ENCODE measurements around the gene FRZB. TPM values are rescaled to one million over a fixed set of nuclear protein-coding genes. Genes with fewer than 3 reads are reported as not detected.

FRZB gene
- total and polyA plus RNA-seq, 2 of the 13 experiments (the other 11 are each of a cell fraction or from before 2014, with no cell fraction given): 0.04 to 1.2 TPM

- Histone ChIP-seq H4K20me1 (ENCODE audit: insufficient read depth, low read length) (no peaks in the 10 kb centered on the region), H3K36me3 (replicated peaks in 1 of 2; ENCODE audit: control insufficient read depth in 1 of 2, insufficient read depth in 2 of 2, low read length in 2 of 2) (no peaks in the 10 kb centered on the region), H3K4me1 (ENCODE audit: insufficient read depth, low read length) (peaks cover 34% of the 10 kb centered on the region), H3K27ac (ENCODE audit: extremely low read length, insufficient read depth, low read length) (no peak overlapping the region), H3K4me3 (replicated peaks in 1 of 3; ENCODE audit: insufficient read depth in 1 of 3, low read depth in 2 of 3, low read length in 3 of 3) (no peak overlapping the region), H3K4me2 (ENCODE audit: low read depth, low read length) (no peak overlapping the region), H2AFZ (ENCODE audit: low read length) (no peak overlapping the region), H3K79me2 (ENCODE audit: insufficient read depth, low read length) (no peaks in the 10 kb centered on the region), H3K9ac (ENCODE audit: insufficient read depth, low read depth, low read length) (no peak overlapping the region), H3K9me3 (ENCODE audit: low read length) (no peaks in the 10 kb centered on the region), H3K27me3 (ENCODE audit: control insufficient read depth in 1 of 2, insufficient read depth in 2 of 2, low read length in 2 of 2) (no peaks in the 10 kb centered on the region)
- FAIRE-seq (no peak), ATAC-seq (no peak), DNase-seq (ENCODE audit: low spot score) (no peak)
- 74% methylated on average over 2 of the region's 2 CpGs for WGBS (ENCODE audit: low lambda C conversion rate)
- BruUV-seq (replicated peaks): no TSS peak
- CTCF ChIA-PET (ENCODE audit: low intra/inter-chr PET ratio, low total read pairs): no interaction called here
- POLR2A ChIA-PET: no interaction called here
- in situ Hi-C loops (cut with HindIII; ENCODE audit: extremely low pct_ligation_motif_present, low pct_unique_long_range_greater_than_20kb): no loop called here
- TF ChIP-seq KDM2A (CRISPR knock-in tag; IDR thresholded peaks at IDR 0.05; ENCODE audit: borderline replicate concordance, low read depth): no peak
- TF ChIP-seq ZMYM2 (CRISPR knock-in tag; IDR thresholded peaks at IDR 0.05): no peak
- TF ChIP-seq, protein P1, sequence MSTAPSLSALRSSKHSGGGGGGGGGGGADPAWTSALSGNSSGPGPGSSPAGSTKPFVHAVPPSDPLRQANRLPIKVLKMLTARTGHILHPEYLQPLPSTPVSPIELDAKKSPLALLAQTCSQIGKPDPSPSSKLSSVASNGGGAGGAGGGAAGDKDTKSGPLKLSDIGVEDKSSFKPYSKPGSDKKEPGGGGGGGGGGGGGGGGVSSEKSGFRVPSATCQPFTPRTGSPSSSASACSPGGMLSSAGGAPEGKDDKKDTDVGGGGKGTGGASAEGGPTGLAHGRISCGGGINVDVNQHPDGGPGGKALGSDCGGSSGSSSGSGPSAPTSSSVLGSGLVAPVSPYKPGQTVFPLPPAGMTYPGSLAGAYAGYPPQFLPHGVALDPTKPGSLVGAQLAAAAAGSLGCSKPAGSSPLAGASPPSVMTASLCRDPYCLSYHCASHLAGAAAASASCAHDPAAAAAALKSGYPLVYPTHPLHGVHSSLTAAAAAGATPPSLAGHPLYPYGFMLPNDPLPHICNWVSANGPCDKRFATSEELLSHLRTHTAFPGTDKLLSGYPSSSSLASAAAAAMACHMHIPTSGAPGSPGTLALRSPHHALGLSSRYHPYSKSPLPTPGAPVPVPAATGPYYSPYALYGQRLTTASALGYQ (CRISPR knock-in tag; IDR thresholded peaks at IDR 0.05): no peak
- no peak for TF ChIP-seq JUND (CRISPR knock-in tag; IDR thresholded peaks at IDR 0.05)
- no peak for TF ChIP-seq MEF2D (CRISPR knock-in tag; IDR thresholded peaks at IDR 0.05)
- TF ChIP-seq TCF7 (IDR thresholded peaks at IDR 0.05; ENCODE audit: low read depth): no peak
- TF ChIP-seq GATA4 (IDR thresholded peaks at IDR 0.05; ENCODE audit: borderline replicate concordance, low read depth): no peak
- TF ChIP-seq ZNF354B (CRISPR knock-in tag; IDR thresholded peaks at IDR 0.05): no peak
- TF ChIP-seq ZNF225 (CRISPR knock-in tag; IDR thresholded peaks at IDR 0.05): no peak
- no peak for TF ChIP-seq MTA1 (CRISPR knock-in tag; IDR thresholded peaks at IDR 0.05; ENCODE audit: borderline replicate concordance)
- no peak for TF ChIP-seq ZNF547 (CRISPR knock-in tag; IDR thresholded peaks at IDR 0.05)
- no peak for TF ChIP-seq ZNF430 (CRISPR knock-in tag; IDR thresholded peaks at IDR 0.05)
- TF ChIP-seq ELK4 (CRISPR knock-in tag; IDR thresholded peaks at IDR 0.05; ENCODE audit: borderline replicate concordance): no peak
- no peak for TF ChIP-seq NFIB (CRISPR knock-in tag; IDR thresholded peaks at IDR 0.05; ENCODE audit: borderline replicate concordance)
- TF ChIP-seq RXRB (CRISPR knock-in tag; IDR thresholded peaks at IDR 0.05; ENCODE audit: borderline replicate concordance): no peak
- TF ChIP-seq KLF13 (CRISPR knock-in tag; IDR thresholded peaks at IDR 0.05): no peak
- no peak for TF ChIP-seq DMTF1 (CRISPR knock-in tag; IDR thresholded peaks at IDR 0.05)
- TF ChIP-seq ATF7-NPFF (CRISPR knock-in tag; IDR thresholded peaks at IDR 0.05; ENCODE audit: low read depth): no peak
- no peak for TF ChIP-seq ZNF256 (CRISPR knock-in tag; conservative IDR thresholded peaks at IDR 0.05)
- no peak for TF ChIP-seq E2F2 (CRISPR knock-in tag; IDR thresholded peaks at IDR 0.05; ENCODE audit: borderline replicate concordance)
- intact Hi-C loops (cut with micrococcal nuclease; ENCODE audit: unreplicated experiment): no loop called here
Observed at GRCh38 chr2:182817558-182817957, 48.9 kb downstream of the FRZB start.

Measured in HepG2 (cell line).